K562 (cell line): ENCODE data around the gene P2RY6. TPM values are rescaled to one million over a fixed set of nuclear protein-coding genes. Genes with fewer than 3 reads are reported as not detected.

Experiments
- CAMTA2 ChIP-seq: fragments of 250-450 bp; sonication (Bioruptor Pico); conservative IDR thresholded peaks from 2 replicates; pipeline ENCODE4 v1.5.1; 2022
- HMG20B ChIP-seq: fragments of 250-450 bp; sonication (Bioruptor Pico); IDR thresholded peaks from 2 replicates; pipeline ENCODE4 v1.5.0; 2021; ENCODE audit warnings: mild to moderate bottlenecking
- NEUROD1 ChIP-seq: fragments of 150-350 bp; IDR thresholded peaks from 2 replicates; pipeline ENCODE4 v1.6.1; 2014; ENCODE audit warnings: borderline replicate concordance, low read length, low read depth; ENCODE audit not compliant: partially characterized antibody
- REST ChIP-seq, 2 experiments: fragments of 450-650 bp; formaldehyde crosslinking in 1 of 2; IDR thresholded peaks; 2 replicates each; pipeline versions ENCODE4 v1.4.0 to v1.6.1; 2014 to 2020; ENCODE audit warnings: mild to moderate bottlenecking in 2 of 2, borderline replicate concordance in 1 of 2, low read depth in 1 of 2
- SP1 ChIP-seq: sonication (generic); formaldehyde crosslinking; IDR thresholded peaks from 2 replicates; pipeline ENCODE4 v1.8.1; 2022; ENCODE audit warnings: mild to moderate bottlenecking, missing genetic modification reagents
- ZBTB40 ChIP-seq, 2 experiments: fragments of 450-650 bp in 1 of 2; sonication (generic) in 1 of 2; formaldehyde crosslinking in 1 of 2; IDR thresholded peaks; 2 replicates each; pipeline versions ENCODE4 v1.7.1 to v1.9.0; 2016 to 2022; ENCODE audit warnings: inconsistent platforms in 1 of 2, mild to moderate bottlenecking in 1 of 2, missing genetic modification reagents in 1 of 2
- ZNF24 ChIP-seq: fragments of 450-650 bp; IDR thresholded peaks from 2 replicates; pipeline ENCODE4 v1.6.1; 2016
- ZNF449 ChIP-seq: fragments of 250-450 bp; sonication (Bioruptor Pico); IDR thresholded peaks from 2 replicates; pipeline ENCODE4 v1.8.0; 2022; ENCODE audit warnings: moderate library complexity, mild to moderate bottlenecking, inconsistent platforms
- polyA plus RNA-seq, 8 experiments: library from polyadenylated mRNA; depleted of rRNA in 4 of 8; stranded (reverse) in 5 of 8; unstranded in 3 of 8; fragments of >200 nt; fragmentation: Nextera tagmentation in 2 of 8; fragmentation: Illumina TruSeq in 1 of 8; extraction: Ambion mirVana in 2 of 8; extraction: Trizol in 1 of 8; gene quantifications; 2 replicates each; pipeline versions ENCODE4 v1.2.1 to v1.2.3, GENCODE V29; 2011 to 2014; ENCODE audit warnings: inconsistent platforms in 1 of 8, missing spikeins in 1 of 8
- total RNA-seq, 7 experiments: library from RNA; depleted of rRNA in 6 of 7; stranded (reverse); fragments of >200 nt in 6 of 7; fragmentation: Illumina TruSeq in 2 of 7; extraction: Trizol in 2 of 7; gene quantifications; 2 replicates each; pipeline versions ENCODE4 v1.2.1 to v1.2.3, GENCODE V29; 2011 to 2021; ENCODE audit warnings: low replicate concordance in 1 of 7

Gene P2RY6
- total and polyA plus RNA-seq, 9 of the 15 experiments (the other 6 are each of a cell fraction or from before 2014, with no cell fraction given) = not detected

- TF ChIP-seq NEUROD1 = peak; percentile 33
- TF ChIP-seq REST (IDR thresholded peaks at IDR 0.05; ENCODE audit: borderline replicate concordance) = peak; percentile 84
- no peak for TF ChIP-seq REST (CRISPR knock-in tag; IDR thresholded peaks at IDR 0.05; ENCODE audit: low read depth)
- TF ChIP-seq SP1 (CRISPR knock-in tag) = peak; percentile 25
- TF ChIP-seq HMG20B (CRISPR knock-in tag) = no peak
- no peak for TF ChIP-seq ZNF449
- no peak for TF ChIP-seq ZNF24
- no peak for TF ChIP-seq CAMTA2 (CRISPR knock-in tag)
- no peak for TF ChIP-seq ZBTB40 (IDR thresholded peaks at IDR 0.05)
- TF ChIP-seq ZBTB40 (CRISPR knock-in tag; IDR thresholded peaks at IDR 0.05) = no peak
These were observed 35.3 kb downstream of the P2RY6 start (continued) for GRCh38 chr11:73307323-73308002.
